GM21717 (cell line): ENCODE data around the gene MYEOV.

ENCODE experiments used
- ATAC-seq: cut with Tn5 transposase; IDR thresholded peaks from one replicate; pipeline ENCODE4 v1.9.1; 2021; ENCODE audit warnings: mild to moderate bottlenecking, moderate library complexity; ENCODE audit not compliant: unreplicated experiment

Gene MYEOV

GRCh38 chr11:69265210-69265609 lies 28.7 kb upstream of the MYEOV start:
- ATAC-seq = no peak

DNA sequence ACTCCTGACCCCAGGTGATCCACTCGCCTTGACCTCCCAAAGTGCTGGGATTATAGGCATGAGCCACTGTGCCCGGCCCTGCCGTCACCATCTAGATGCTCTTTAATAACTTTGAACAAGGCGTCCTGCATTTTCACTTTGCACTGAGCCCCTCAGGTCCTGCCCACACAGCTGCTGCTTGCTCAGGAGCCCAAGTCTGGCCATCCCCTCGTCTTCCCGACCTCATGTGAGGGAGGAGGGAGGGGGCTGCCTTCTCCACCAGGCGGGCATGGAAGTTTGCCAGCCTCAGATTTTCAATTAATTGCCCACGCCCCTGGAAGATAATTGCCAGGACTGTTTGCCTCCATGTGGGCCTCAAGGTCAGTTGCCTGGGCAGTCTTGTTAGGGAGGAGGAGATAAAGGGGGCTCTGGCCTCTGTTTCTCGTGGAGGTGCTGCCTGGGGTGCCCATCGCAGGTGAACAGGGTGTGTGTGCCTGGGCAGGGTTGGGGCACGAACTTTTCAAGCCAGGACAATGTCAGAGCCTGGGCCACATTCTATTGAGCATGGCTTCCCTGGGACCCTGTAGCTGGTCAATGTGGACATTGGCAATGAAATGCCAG lies 27.9 kb upstream of the MYEOV start:
- no peak for ATAC-seq

DNA sequence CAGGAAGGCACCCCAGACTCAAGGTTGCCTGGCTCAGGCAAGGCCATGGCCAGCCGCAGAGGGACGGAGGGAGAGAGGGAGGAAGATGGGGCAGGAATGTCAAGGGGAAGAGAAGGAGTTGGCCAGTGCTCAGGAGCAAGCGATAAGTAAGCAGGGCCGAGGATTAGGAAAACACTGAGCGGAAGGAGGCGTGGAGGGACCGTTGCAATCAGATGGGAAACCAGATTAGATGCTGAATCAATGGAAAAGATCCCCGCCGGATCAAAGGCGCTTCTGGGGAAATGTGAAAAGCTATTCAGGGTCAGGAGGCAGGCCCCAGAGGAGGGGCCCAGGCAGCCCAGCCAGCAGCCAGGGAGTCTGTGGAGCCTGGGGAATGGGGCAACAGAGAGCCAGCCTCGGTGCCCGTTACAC lies 26.6 kb upstream of the MYEOV start:
- ATAC-seq = no peak

DNA sequence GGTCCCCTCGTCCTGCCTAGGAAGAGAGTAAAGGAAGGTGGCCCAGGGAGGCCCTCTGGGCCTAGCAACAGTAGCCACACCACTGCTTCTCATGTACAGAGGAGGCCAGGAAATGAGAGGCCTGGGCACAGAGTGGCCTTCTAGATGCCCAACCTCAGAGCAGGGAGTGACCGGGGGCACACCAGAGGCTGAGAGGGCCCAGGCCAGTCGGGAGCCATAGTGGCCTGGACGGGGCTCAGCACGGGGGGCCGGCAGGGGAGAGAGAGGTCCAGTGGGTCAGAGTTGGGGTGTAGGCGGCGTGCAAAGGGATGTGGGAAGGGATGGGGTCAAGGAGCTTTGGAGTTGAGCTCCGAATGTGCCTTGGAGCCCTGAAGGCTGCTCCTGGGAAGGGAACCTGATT lies 25.0 kb upstream of the MYEOV start:
- ATAC-seq = no peak

- no peak for ATAC-seq
These were observed 24.6 kb upstream of the MYEOV start for GRCh38 chr11:69269388-69269787.

DNA sequence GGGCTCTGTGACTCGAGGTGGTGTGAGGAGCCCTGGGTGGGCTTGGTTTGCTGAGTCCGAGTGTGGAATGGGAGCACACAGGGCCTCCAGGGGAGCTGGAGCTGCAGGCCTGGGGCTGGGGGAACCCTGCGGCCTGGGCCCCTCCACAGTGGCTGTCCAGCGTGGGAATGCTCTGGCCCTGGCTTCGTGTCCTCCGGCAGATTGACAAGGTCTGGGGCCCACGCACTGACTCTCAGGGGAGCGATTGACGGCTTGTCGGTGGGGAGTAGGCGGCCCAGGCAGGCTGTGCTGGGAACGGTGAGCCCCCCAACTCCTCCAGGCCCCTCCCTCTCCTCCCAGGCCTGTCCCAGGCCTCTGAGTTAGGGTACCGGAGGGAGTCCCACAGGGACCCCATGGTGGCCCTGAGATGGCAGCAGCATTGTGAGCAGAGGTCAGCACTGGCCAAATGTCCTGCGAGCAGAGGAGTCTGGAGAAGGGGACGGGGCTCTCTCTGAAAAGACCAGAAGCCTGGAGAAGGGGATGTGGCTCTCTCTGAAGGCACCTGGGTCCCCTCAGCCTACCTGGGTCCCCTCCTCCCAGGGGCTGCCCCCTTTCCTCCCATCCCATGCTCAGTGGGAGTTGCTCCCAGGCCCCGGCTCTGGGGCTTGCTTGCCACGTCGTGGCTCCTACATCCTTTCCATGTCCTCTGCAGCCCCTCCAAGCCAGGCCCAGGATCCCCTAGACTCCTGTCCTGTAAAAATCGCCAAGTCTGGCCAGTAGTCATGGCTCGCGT lies 23.8 kb upstream of the MYEOV start:
- no peak for ATAC-seq

DNA sequence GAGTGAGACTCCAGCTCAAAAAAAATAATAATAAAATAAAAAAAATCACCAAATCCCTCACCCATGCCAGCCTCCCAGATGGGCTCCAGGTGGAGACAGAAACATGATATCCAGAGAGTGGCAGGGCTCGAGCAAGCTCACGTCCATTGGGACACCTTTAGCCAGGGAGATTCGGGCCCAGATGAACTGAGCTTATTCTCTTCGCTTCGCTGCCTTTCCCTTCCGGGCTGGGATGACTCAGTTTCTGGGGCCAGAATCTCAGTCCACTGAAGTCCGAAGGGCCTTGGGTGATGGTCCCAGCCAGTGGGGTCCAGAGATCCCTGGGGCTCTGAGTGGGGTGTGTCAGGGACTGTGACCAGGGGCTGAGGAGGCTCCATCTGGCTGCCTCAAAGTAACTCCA lies 23.0 kb upstream of the MYEOV start:
- ATAC-seq = no peak

DNA sequence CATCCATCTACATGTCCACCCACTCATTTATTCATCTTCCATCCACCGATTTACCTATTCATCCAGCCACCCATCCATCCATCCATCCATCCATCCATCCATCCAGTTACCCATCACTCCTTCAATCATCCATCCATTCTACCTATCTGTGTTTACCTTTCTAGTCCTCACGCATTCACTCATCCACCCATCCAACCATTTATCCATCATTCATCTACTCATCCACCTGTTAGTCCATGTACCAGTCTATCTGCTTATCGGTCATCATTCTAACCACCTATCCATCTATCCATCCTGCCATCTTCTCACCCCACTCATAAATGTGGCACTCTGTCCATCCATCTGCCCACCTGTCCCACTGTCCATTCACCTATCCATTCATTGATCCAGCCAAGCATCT lies 21.9 kb upstream of the MYEOV start:
- ATAC-seq = no peak

- no peak for ATAC-seq
These were observed 21.0 kb upstream of the MYEOV start for GRCh38 chr11:69272831-69273485.

DNA sequence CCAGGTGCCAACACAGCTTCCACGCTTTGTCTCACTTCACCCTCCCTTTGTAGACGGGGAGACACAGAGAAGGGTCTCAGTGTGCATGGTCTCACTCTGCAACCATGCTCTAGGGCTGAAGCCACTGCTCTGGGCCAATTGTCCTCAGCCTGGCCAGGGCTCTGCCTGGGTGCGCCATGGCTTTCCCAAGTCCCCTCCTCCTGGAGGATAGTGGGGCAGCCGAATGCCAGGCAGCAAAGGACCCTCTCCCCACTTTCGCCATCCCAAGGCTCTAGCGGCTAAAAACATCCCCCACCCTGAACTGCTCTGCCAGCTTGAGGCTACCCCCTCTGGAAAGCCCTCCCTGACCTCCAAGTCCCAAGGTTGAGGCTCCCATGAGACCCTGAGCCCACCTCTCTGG lies 20.4 kb upstream of the MYEOV start:
- no peak for ATAC-seq

DNA sequence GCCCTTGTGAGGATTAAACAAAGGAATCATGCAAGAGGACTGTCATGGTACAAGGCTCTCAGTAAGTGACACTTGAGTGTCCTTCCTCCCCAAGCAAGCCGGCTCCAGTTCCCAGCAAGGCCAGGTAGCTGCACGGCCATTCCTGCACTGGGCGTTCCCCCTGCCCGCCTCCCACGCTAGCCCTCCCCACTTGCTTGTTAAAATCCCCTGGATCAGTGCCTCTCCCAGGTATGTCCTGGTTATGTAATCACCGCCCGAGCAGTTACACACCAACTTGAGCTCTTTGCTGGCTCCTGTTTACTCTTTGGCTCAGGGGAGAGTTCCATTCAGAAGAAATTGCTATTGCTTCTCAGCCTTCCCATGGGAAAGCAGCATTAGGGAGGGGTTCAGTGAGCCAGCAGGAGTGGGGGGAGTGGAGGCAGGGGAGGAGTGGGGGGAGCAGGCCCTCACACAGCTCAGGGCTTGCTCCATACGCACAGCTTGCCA lies 19.4 kb upstream of the MYEOV start:
- ATAC-seq = no peak

DNA sequence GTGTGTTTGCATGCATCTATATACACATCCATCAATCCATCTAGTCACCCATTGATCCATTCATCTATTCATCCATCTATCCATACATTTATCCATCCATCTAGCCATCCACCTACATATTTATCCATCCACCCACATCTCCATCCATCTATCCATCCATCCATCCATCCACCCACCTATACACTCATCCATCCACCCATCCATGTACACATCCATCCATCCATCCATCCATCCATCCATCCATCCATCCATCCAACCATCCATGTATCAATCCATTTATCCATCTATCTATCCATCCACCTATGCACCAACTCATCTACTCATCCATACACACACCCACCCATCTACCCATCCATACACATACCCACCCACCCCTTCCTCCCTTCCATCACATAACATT lies 18.8 kb upstream of the MYEOV start:
- ATAC-seq = no peak

DNA sequence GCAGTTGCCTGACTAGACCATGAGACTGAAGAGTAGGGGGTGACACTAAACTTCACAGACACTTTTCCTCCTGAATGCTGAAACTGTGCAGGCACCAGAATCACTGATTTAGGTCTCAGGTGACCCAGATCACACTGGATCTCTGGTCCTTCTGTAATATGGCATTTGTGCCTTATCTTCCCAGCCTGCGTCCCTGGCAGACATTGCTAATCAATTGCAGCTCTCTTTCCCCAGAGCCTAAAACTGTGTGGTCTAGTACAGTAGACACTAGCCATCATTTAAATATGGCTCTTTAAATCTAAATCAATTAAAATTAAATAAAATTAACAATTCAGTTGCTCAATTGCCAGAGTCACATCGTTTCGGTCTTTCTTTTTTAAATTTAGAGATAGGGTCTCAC lies 17.8 kb upstream of the MYEOV start:
- no peak for ATAC-seq

DNA sequence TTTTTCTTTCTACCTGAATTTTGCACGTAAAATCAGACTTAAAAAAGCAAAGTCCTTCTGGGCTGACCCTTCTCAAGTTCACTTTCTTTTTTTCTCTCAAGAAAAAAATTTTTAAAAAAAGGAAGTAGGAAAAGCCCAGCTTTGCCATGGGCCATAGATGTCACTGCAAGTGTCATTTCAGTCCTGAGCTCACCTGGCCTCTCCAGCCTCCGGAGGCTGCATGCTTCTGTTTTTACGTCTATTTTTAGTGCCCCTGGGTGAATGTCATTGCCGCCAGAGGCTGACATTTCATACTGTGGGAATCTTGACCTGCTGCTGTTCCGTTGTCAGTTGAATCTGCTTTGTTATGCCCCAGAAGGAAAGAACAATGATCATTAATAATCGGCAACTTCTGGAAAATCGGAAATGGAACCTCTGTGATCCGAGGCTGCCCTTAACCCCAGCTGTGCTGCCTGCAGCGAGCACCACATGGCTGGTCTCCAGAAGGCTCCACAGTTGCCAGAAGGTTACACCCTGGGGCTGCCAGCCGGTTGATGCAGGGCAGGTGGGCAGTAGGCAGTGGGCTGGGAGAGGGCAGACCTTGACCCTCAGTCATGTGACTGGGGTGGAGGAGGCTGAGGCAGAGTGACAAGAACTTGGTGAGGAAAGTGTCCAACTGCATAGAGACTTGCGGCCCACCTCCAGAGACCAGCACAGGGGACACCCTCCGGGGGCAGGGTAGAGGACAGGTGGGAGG lies 16.7 kb upstream of the MYEOV start:
- ATAC-seq = no peak

DNA sequence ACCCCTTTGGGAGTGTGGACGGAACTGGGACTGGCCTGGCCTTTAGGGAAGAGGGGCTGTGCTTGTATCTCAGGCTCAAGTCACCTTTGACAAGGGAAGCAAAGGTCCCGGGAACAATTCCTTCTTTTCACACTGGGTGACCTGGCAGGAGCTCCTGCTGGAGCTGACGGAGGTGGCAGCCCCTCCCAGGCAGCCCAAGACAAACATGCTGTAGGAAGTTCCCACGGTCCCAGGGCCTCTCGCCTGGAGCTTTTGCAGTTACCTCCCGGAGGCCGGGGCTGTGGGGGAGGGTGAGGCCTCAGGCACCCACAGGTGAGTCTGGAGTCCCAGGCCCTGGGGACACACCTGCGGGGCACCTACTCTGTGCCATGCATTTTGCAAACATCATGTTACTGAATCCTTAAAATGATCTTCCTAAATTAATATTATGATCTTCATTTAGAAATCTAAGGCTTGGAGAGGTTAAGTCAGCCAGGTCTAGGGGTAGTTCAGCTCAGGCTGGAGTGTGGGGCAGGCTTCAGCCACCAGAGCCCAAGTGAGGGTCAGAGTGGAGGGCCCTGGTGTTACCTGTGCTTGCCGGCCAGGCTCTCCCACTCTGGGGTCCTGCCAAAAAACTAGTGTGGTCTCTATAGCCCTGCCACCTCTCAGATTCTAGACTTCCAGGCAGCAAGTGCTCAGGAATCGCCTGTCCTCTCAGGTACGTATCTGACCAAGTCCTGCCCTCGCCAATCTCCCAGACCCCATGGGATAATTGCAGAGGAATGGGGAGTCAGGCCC lies 15.7 kb upstream of the MYEOV start:
- ATAC-seq = no peak

DNA sequence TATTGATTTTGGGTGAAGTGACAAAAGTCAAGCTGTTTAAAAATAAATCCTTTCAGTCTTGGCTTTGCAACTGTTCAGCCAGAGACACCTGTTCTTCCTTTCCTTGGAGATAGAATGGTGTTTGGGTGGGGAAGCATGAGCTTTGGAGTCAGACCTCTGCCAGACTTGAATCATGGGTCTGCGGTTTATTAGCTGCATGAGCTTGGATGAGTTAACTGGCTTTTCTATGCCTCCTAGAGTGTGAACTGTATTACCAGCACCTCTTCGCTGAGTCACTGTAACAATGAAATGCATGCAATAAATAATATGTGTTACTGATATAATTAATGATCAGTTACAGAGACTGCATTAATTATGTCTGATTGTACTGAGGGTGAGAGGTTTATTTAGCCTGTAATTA lies 13.5 kb upstream of the MYEOV start:
- ATAC-seq = no peak

GRCh38 chr11:69280994-69281393 lies 13.0 kb upstream of the MYEOV start:
- no peak for ATAC-seq

- no peak for ATAC-seq
These were observed 10.5 kb upstream of the MYEOV start for GRCh38 chr11:69283446-69283845.

- no peak for ATAC-seq
These were observed 9.9 kb upstream of the MYEOV start for GRCh38 chr11:69284081-69284511.

DNA sequence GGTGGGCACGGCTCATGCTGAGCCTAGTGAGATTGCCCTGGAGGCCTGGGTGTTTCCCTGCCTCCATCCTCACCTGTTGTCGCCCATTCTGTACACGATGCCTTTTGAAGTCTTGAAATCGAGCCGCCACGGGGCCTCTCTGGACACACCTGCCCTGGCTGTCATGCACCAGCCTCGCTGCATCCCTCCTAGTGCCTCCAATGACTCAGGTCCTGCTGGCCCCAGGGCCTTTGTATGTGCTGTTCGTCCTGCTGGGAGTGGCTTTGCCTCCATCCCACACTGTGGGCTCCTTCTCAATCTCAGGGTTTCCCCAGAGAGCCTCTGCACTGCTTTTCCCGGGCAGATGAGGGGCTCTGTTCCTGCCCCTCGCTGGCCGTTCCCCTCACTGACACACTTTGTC lies 8.9 kb upstream of the MYEOV start:
- ATAC-seq = no peak

DNA sequence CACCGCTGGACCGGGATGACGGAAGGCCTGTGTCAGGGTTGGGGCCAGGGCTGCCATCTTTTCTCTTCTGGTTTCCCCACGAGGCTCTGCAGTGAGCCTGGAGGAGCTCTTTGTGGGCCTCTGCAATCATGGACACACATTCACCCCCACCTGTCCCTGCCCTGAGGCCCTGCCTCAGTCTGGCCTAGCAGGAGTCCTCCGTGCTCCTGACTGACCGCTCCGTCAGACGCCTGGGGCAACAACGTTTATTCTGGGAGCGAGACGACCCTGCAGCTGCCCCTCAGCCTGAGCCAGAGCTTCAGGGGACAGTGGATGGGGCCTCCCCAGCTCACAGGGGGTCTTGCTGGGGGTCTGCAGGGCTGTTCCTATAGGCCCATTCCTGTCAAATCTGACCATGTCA lies 8.2 kb upstream of the MYEOV start:
- ATAC-seq = no peak
